K562 (cell line): ENCODE results near the gene POMT1. TPM values are rescaled to one million over a fixed set of nuclear protein-coding genes. Genes with fewer than 3 reads are reported as not detected.
A peak's percentile ranks its signal among the peaks of the same experiment; 100 is the strongest.

Experiments used
- ATAC-seq: fragments of 200-7000 bp; cut with Tn5 transposase; 3 replicates; pipeline ENCODE4 v1.9.1; 2020; ENCODE audit warnings: moderate library complexity
- BruUV-seq: library from RNA; stranded (reverse); fragments of 400-500 nt; replicated peaks from 2 replicates; lab custom pipeline; 2021; lab: Mats Ljungman, UMichigan
- CTCF ChIA-PET: fragments of 300-600 bp; formaldehyde crosslinking; extraction: SDS; loops from one replicate; lab custom pipeline; 2021; ENCODE audit warnings: low intra/inter-chr PET ratio; lab: Yijun Ruan, JAX
- POLR2A ChIA-PET: fragments of 300-600, 350-650 bp; sonication (Branson Sonifier 250); formaldehyde crosslinking; extraction: SDS; loops from one replicate; lab custom pipeline; 2021; ENCODE audit warnings: antibody characterized with exemption, inconsistent platforms; lab: Yijun Ruan, JAX
- DNase-seq, 4 experiments: peaks; one replicate each; pipeline versions ENCODE4 v3.0.0 to v3.0.0-alpha.2; 2011 to 2018; ENCODE audit warnings: low spot score in 3 of 4, mixed read lengths in 3 of 4; ENCODE audit errors: extremely low read depth in 1 of 4
- FAIRE-seq: peaks from 2 replicates; lab custom pipeline; 2011; peaks lifted over from hg19 to GRCh38; lab: Jason Lieb, UNC
- H2AFZ ChIP-seq: 2 replicates; pipeline ENCODE4 v1.6.0; 2011; ENCODE audit warnings: low read depth, low read length, control low read depth, inconsistent platforms
- H3K27ac ChIP-seq: fragments of 200-600 bp; 3 replicates; pipeline ENCODE4 v1.8.0; 2011; ENCODE audit warnings: low read depth, mild to moderate bottlenecking, control low read depth, inconsistent platforms, low read length, moderate library complexity, mixed read lengths; ENCODE audit errors: extremely low read depth
- H3K27me3 ChIP-seq, 2 experiments: fragments of 300-600 bp in 1 of 2; 2 replicates in 1 of 2; 3 replicates in 1 of 2; pipeline versions ENCODE4 v1.6.0 to v1.8.0; 2011; ENCODE audit warnings: inconsistent platforms in 2 of 2, low read length in 2 of 2, mild to moderate bottlenecking in 1 of 2, mixed read lengths in 1 of 2, moderate library complexity in 1 of 2; ENCODE audit not compliant: control insufficient read depth in 2 of 2, insufficient read depth in 2 of 2
- H3K36me3 ChIP-seq: fragments of 300-600 bp; 3 replicates; pipeline ENCODE4 v1.8.0; 2011; ENCODE audit warnings: mild to moderate bottlenecking, low read length, inconsistent platforms; ENCODE audit not compliant: control insufficient read depth, insufficient read depth
- H3K4me1 ChIP-seq, 2 experiments: fragments of 200-600 bp in 1 of 2; replicated peaks in 1 of 2; 2 replicates in 1 of 2; 3 replicates in 1 of 2; pipeline versions ENCODE4 v1.5.1 to v1.8.0; 2011; ENCODE audit warnings: inconsistent platforms in 2 of 2, low read length in 2 of 2, mild to moderate bottlenecking in 1 of 2, mixed read lengths in 1 of 2, moderate library complexity in 1 of 2; ENCODE audit not compliant: control insufficient read depth in 2 of 2, insufficient read depth in 2 of 2
- H3K4me2 ChIP-seq: 2 replicates; pipeline ENCODE4 v1.6.1; 2011; ENCODE audit warnings: low read length, control low read depth, inconsistent platforms, mixed read lengths; ENCODE audit not compliant: insufficient read depth
- H3K4me3 ChIP-seq: fragments of 200-600 bp; sonication (generic), shearing (Covaris generic); 2 replicates; pipeline ENCODE4 v1.5.1; 2016; ENCODE audit warnings: control low read depth, inconsistent platforms
- H3K79me2 ChIP-seq: fragments of 200-600 bp; 3 replicates; pipeline ENCODE4 v1.8.0; 2011; ENCODE audit warnings: low read length, inconsistent platforms; ENCODE audit not compliant: control insufficient read depth, insufficient read depth
- H3K9ac ChIP-seq, 2 experiments: 2 replicates each; pipeline versions ENCODE4 v1.6.0 to v1.6.1; 2011; ENCODE audit warnings: low read depth in 2 of 2, low read length in 2 of 2, control low read depth in 1 of 2, inconsistent platforms in 1 of 2, mild to moderate bottlenecking in 1 of 2, mixed read lengths in 1 of 2; ENCODE audit not compliant: insufficient read depth in 1 of 2
- H3K9me1 ChIP-seq: one replicate; pipeline ENCODE4 v1.6.0; 2011; ENCODE audit warnings: inconsistent platforms, mild to moderate bottlenecking, low read length, moderate library complexity; ENCODE audit not compliant: control insufficient read depth, insufficient read depth
- H3K9me3 ChIP-seq: replicated peaks from 2 replicates; pipeline ENCODE4 v1.5.1; 2011; ENCODE audit warnings: low read depth, low read length, inconsistent platforms; ENCODE audit not compliant: control insufficient read depth, insufficient read depth
- H4K20me1 ChIP-seq: replicated peaks from 2 replicates; pipeline ENCODE4 v1.6.1; 2011; ENCODE audit warnings: low read length, inconsistent platforms, mixed read lengths; ENCODE audit not compliant: control insufficient read depth, insufficient read depth
- C11orf30 ChIP-seq: fragments of 450-650 bp; IDR thresholded peaks from 2 replicates; pipeline ENCODE4 v1.6.1; 2016; ENCODE audit warnings: low read depth, mild to moderate bottlenecking
- POLR2G ChIP-seq: fragments of 200-400 bp; formaldehyde crosslinking; IDR thresholded peaks from 2 replicates; pipeline ENCODE4 v1.6.1; 2017; ENCODE audit warnings: low read depth, mild to moderate bottlenecking, antibody characterized with exemption, low read length, moderate library complexity
- RBM22 ChIP-seq: fragments of 200-400 bp; formaldehyde crosslinking; IDR thresholded peaks from 2 replicates; pipeline ENCODE4 v1.6.1; 2018; ENCODE audit warnings: low read length, low read depth; ENCODE audit not compliant: poor library complexity, severe bottlenecking
- SNRNP70 ChIP-seq: fragments of 200-400 bp; formaldehyde crosslinking; optimal IDR thresholded peaks from 2 replicates; pipeline ENCODE3; 2017; ENCODE audit warnings: low read depth, low read length
- SUPT5H ChIP-seq: fragments of 450-650 bp; IDR thresholded peaks from 2 replicates; pipeline ENCODE4 v1.6.1; 2016
- ZC3H4 ChIP-seq: sonication (generic); formaldehyde crosslinking; IDR thresholded peaks from 2 replicates; pipeline ENCODE4 v1.9.0; 2021; ENCODE audit warnings: missing genetic modification reagents, borderline replicate concordance
- ZNF197 ChIP-seq: fragments of 200-800 bp; sonication (Bioruptor generic); IDR thresholded peaks from 2 replicates; pipeline ENCODE4 v1.6.1; 2016; ENCODE audit warnings: low read depth, missing genetic modification characterization, missing compliant biosample characterization
- ZNF316 ChIP-seq: fragments of 450-650 bp; IDR thresholded peaks from 2 replicates; pipeline ENCODE4 v1.6.1; 2016
- ZNF655 ChIP-seq: fragments of 250-450 bp; sonication (Bioruptor Pico); IDR thresholded peaks from 2 replicates; pipeline ENCODE4 v1.5.0; 2021
- WGBS: fragments of 100-300 bp; shearing (Covaris generic); methylation state at CpG from one replicate; pipeline ENCODE4 v1.1.6; 2016; ENCODE audit warnings: low coverage, mixed read lengths; ENCODE audit not compliant: insufficient coverage; ENCODE audit errors: missing lambda C conversion rate; 5-methylcytosine and 5-hydroxymethylcytosine counted together
- in situ Hi-C: fragments of 300-500 bp; cut with MboI; formaldehyde crosslinking; loops from 4 replicates; pipeline ENCODE4 v1.15.0; 2018; ENCODE audit warnings: inconsistent platforms, mixed read lengths
- intact Hi-C: fragments of 100-400 bp; cut with micrococcal nuclease; formaldehyde crosslinking; loops from 2 replicates; pipeline ENCODE4 v1.14.2; 2022
- polyA plus RNA-seq, 8 experiments: library from polyadenylated mRNA; depleted of rRNA in 4 of 8; stranded (reverse) in 5 of 8; unstranded in 3 of 8; fragments of >200 nt; fragmentation: Nextera tagmentation in 2 of 8; fragmentation: Illumina TruSeq in 1 of 8; extraction: Ambion mirVana in 2 of 8; extraction: Trizol in 1 of 8; gene quantifications; 2 replicates each; pipeline versions ENCODE4 v1.2.1 to v1.2.3, GENCODE V29; 2011 to 2014; ENCODE audit warnings: inconsistent platforms in 1 of 8, missing spikeins in 1 of 8
- total RNA-seq, 7 experiments: library from RNA; depleted of rRNA in 6 of 7; stranded (reverse); fragments of >200 nt in 6 of 7; fragmentation: Illumina TruSeq in 2 of 7; extraction: Trizol in 2 of 7; gene quantifications; 2 replicates each; pipeline versions ENCODE4 v1.2.1 to v1.2.3, GENCODE V29; 2011 to 2021; ENCODE audit warnings: low replicate concordance in 1 of 7

Gene POMT1
- total and polyA plus RNA-seq, 9 of the 15 experiments (the other 6 are each of a cell fraction or from before 2014, with no cell fraction given) = 1.8 to 23.5 (median 14.6) TPM

- TF ChIP-seq POLR2G (peak; percentile 49; the same call in 1 of the 2 replicates), C11orf30 (peak; percentile 12; the same call in 1 of the 2 replicates), ZNF316 (peak; percentile 45; the same call in 1 of the 2 replicates), ZNF655 (no peak), RBM22 (peak; percentile 75), SUPT5H (peak; percentile 28), ZC3H4 (CRISPR knock-in tag) (no peak), SNRNP70 (peak; percentile 49), ZNF197 (CRISPR knock-in tag) (no peak)
- TF ChIP-seq, all 486 proteins: peak for 6
- in situ Hi-C loops = no loop called here
- Histone ChIP-seq H3K4me2 (no peak overlapping the region), H2AFZ (no peak overlapping the region), H3K4me1 (peaks cover 4 to 25% of the 10 kb centered on the region in 2 experiments; a peak in 4 of 5 replicates), H3K79me2 (peaks cover 10% of the 10 kb centered on the region), H3K27ac (no peak overlapping the region), H3K4me3 (no peak overlapping the region), H3K36me3 (peaks cover 48% of the 10 kb centered on the region; the same call in 2 of the 3 replicates), H3K9me1 (no peaks in the 10 kb centered on the region), H3K9me3 (no peaks in the 10 kb centered on the region), H3K27me3 (no peaks in the 10 kb centered on the region), H4K20me1 (peaks cover 12% of the 10 kb centered on the region; the same call in 1 of the 2 replicates), H3K9ac (no peak overlapping the region)
- ATAC-seq = no peak
- POLR2A ChIA-PET = interaction anchor here (0.6 to 2.4 kb wide), 7 partner anchors 9 to 164 kb away, joined by 3 to 12 read pairs (median 4); no protein-coding TSS in a partner anchor
- intact Hi-C loops = loop anchor here (10.0 kb wide), 1 partner anchor 244 kb away; the partner anchor contains the start of gene RAPGEF1
- DNase-seq = no peak
- FAIRE-seq = no peak
- CTCF ChIA-PET = no interaction called here
- WGBS = 73% methylated on average over 12 of the region's 12 CpGs
- no TSS peak for BruUV-seq
These were observed 2.3 kb upstream of the POMT1 start for GRCh38 chr9:131500377-131500776.
